Kidney (tissue), 14 donors: Measurements from ENCODE around the gene IL17B. TPM values are rescaled to one million over a fixed set of nuclear protein-coding genes. Genes with fewer than 3 reads are reported as not detected.
A peak's percentile ranks its signal among the peaks of the same experiment; 100 is the strongest.

Source experiments
- DNase-seq, 5 donors: peaks; one replicate each; pipeline ENCODE4 v3.0.0-alpha.2; 2013 to 2020
- FAIRE-seq: peaks from 2 replicates; lab custom pipeline; 2012; peaks lifted over from hg19 to GRCh38; lab: Jason Lieb, UNC
- H3K27ac ChIP-seq, 2 donors: one replicate each; pipeline ENCODE4 v1.7.0; 2013; ENCODE audit warnings: low read depth in 2 of 2, low read length in 2 of 2, inconsistent platforms in 1 of 2
- H3K27me3 ChIP-seq: one replicate; pipeline ENCODE4 v1.7.1; 2013; ENCODE audit warnings: low read length, inconsistent platforms; ENCODE audit not compliant: control insufficient read depth, insufficient read depth
- H3K36me3 ChIP-seq, 3 donors: one replicate each; pipeline versions ENCODE4 v1.7.0 to v1.7.1; 2013; ENCODE audit warnings: low read length in 3 of 3, control low read depth in 1 of 3, inconsistent platforms in 1 of 3; ENCODE audit not compliant: insufficient read depth in 3 of 3, control insufficient read depth in 2 of 3
- H3K4me1 ChIP-seq, 3 donors: one replicate each; pipeline versions ENCODE4 v1.7.0 to v1.7.1; 2013; ENCODE audit warnings: low read length in 3 of 3, inconsistent platforms in 1 of 3, low read depth in 1 of 3; ENCODE audit not compliant: control insufficient read depth in 2 of 3, insufficient read depth in 2 of 3
- H3K4me3 ChIP-seq, 3 donors: one replicate each; pipeline versions ENCODE4 v1.7.0 to v1.8.1; 2013; ENCODE audit warnings: low read length in 3 of 3, control low read depth in 1 of 3, inconsistent platforms in 1 of 3
- H3K9ac ChIP-seq, 3 donors: one replicate each; pipeline versions ENCODE4 v1.7.0 to v1.7.1; 2013; ENCODE audit warnings: low read length in 3 of 3, control low read depth in 1 of 3, inconsistent platforms in 1 of 3
- H3K9me3 ChIP-seq, 3 donors: one replicate each; pipeline versions ENCODE4 v1.7.0 to v1.7.1; 2013; ENCODE audit warnings: low read length in 3 of 3, control low read depth in 1 of 3, inconsistent platforms in 1 of 3; ENCODE audit not compliant: control insufficient read depth in 2 of 3, insufficient read depth in 1 of 3
- CTCF ChIP-seq: IDR thresholded peaks from 3 replicates; pipeline ENCODE4 v1.5.1; 2012; ENCODE audit warnings: mild to moderate bottlenecking, moderate library complexity, borderline replicate concordance; ENCODE audit not compliant: insufficient read depth; ENCODE audit errors: extremely low read depth
- intact Hi-C: fragments of 100-400 bp; cut with DNase I; formaldehyde crosslinking; loops from one replicate; pipeline ENCODE4 v1.11.1; 2022
- polyA plus RNA-seq: library from polyadenylated mRNA; stranded (reverse); fragments of 350-450 nt; fragmentation: Illumina TruSeq; extraction: RNeasy Lipid Tissue Mini Kit (QIAGEN cat#74804); gene quantifications from one replicate; pipeline ENCODE4 v1.2.3, GENCODE V29; 2014; ENCODE audit warnings: low read depth, low replicate concordance; ENCODE audit not compliant: insufficient read depth
- total RNA-seq: library from RNA; stranded (reverse); fragmentation: NEBNext Ultra II Directional; extraction: Animal tissue kit (Norgen Biotek cat#: 25700); gene quantifications from one replicate; pipeline ENCODE4 v1.2.1, GENCODE V29; 2021
- donor health status: control.
- donor health status: control.
- donor health status: control.
- donor health status: control.
- donor health status: control.
- donor health status: DM: yes; HTN: yes; CAD: no.
- donor health status: Normal renal cell carcinoma (clear cell type).

The IL17B gene
- total and polyA plus RNA-seq, 2 donors from 2014 or later, result 1.4 to 4.7 TPM

- Histone ChIP-seq H3K4me1 (peaks cover 0 to 12% (median 0%) of the 10 kb centered on the region in 3 donors), H3K9ac (peak overlapping the region; percentile 59 to 87 (median 66)), H3K27ac (peak overlapping the region; percentile 78 to 79), H3K36me3 (peaks cover 0 to 2% (median 0%) of the 10 kb centered on the region in 3 donors), H3K9me3 (no peaks in the 10 kb centered on the region), H3K4me3 (peak overlapping the region; percentile 63 to 73 (median 73)), H3K27me3 (no peaks in the 10 kb centered on the region)
- intact Hi-C loops, result no loop called here
- FAIRE-seq, result no peak
- no peak for TF ChIP-seq CTCF
- no peak for DNase-seq
Measured at GRCh38 chr5:149409268-149409948, 30.3 kb upstream of the IL17B start.

- FAIRE-seq, result no peak
- Histone ChIP-seq H3K36me3 (no peaks in the 10 kb centered on the region), H3K27me3 (no peaks in the 10 kb centered on the region), H3K9me3 (no peaks in the 10 kb centered on the region), H3K4me1 (peaks cover 0 to 16% (median 3%) of the 10 kb centered on the region in 3 donors), H3K9ac (peak overlapping the region; percentile 66 to 87 (median 72)), H3K27ac (peak overlapping the region; percentile 78 to 79), H3K4me3 (peak overlapping the region; percentile 63 to 73 (median 73))
- DNase-seq, result no peak
- intact Hi-C loops, result no loop called here
- TF ChIP-seq CTCF, result no peak
Measured at GRCh38 chr5:149408252-149409099, 29.4 kb upstream of the IL17B start.

GRCh38 chr5:149407323-149408251 is 28.5 kb upstream of the IL17B start:
- TF ChIP-seq CTCF, result no peak
- H3K4me3 ChIP-seq, result peak overlapping the region; percentile 63 to 73 (median 73)
- H3K9ac ChIP-seq, result peak overlapping the region; percentile 66 to 87 (median 68)
- intact Hi-C loops, result no loop called here
- FAIRE-seq (no peak), DNase-seq (no peak)
- H3K9me3 ChIP-seq, result no peaks in the 10 kb centered on the region
- peak overlapping the region; percentile 78 to 79 for H3K27ac ChIP-seq
- H3K36me3 ChIP-seq, result no peaks in the 10 kb centered on the region
- H3K4me1 ChIP-seq, result peaks cover 0 to 15% (median 3%) of the 10 kb centered on the region in 3 donors
- no peaks in the 10 kb centered on the region for H3K27me3 ChIP-seq
